GM12878 (cell line): ENCODE data around the gene ACCS.

Experiments
- CEBPB ChIP-seq, 2 experiments: fragments of 150-350 bp in 1 of 2; IDR thresholded peaks; 2 replicates each; pipeline ENCODE4 v1.6.1; 2012 to 2014; ENCODE audit warnings: low read depth in 2 of 2, low read length in 2 of 2, borderline replicate concordance in 1 of 2, inconsistent platforms in 1 of 2
- EZH2 ChIP-seq: IDR thresholded peaks from 2 replicates; pipeline ENCODE4 v1.6.1; 2012; ENCODE audit warnings: low read depth, mild to moderate bottlenecking, control low read depth, inconsistent platforms, low read length, borderline replicate concordance; ENCODE audit not compliant: control insufficient read depth
- MXI1 ChIP-seq: fragments of 150-350 bp; IDR thresholded peaks from 2 replicates; pipeline ENCODE4 v1.6.1; 2011; ENCODE audit warnings: low read depth, mild to moderate bottlenecking, inconsistent platforms, low read length, improper control_type of control experiment
- POLR2A ChIP-seq: IDR thresholded peaks from 2 replicates; pipeline ENCODE4 v1.6.1; 2011; ENCODE audit warnings: low read depth, mild to moderate bottlenecking, low read length
- TF ChIP-seq, protein P1 (sequence below), 3 experiments: IDR thresholded peaks in 2 of 3; conservative IDR thresholded peaks in 1 of 3; 2 replicates each; pipeline ENCODE4 v1.5.1; 2011; ENCODE audit warnings: low read depth in 3 of 3, low read length in 3 of 3, mild to moderate bottlenecking in 3 of 3, control low read depth in 2 of 3, moderate library complexity in 2 of 3, inconsistent platforms in 1 of 3, mixed read lengths in 1 of 3; ENCODE audit not compliant: control insufficient read depth in 2 of 3, insufficient read depth in 1 of 3; ENCODE audit errors: extremely low read depth in 1 of 3
- TF ChIP-seq, protein P2 (sequence below): IDR thresholded peaks from 2 replicates; pipeline ENCODE4 v1.6.1; 2011; ENCODE audit warnings: low read depth, mild to moderate bottlenecking, low read length, moderate library complexity, borderline replicate concordance; ENCODE audit errors: extremely low read depth

GRCh38 chr11:44130751-44131150 lies 64.7 kb downstream of the ACCS start:
- TF ChIP-seq MXI1 (no peak), EZH2 (no peak), CEBPB (IDR thresholded peaks at IDR 0.05; ENCODE audit: borderline replicate concordance in 1 of 2, low read depth in 2 of 2, low read length in 2 of 2) (no peak), POLR2A (no peak)
- TF ChIP-seq, protein P1, sequence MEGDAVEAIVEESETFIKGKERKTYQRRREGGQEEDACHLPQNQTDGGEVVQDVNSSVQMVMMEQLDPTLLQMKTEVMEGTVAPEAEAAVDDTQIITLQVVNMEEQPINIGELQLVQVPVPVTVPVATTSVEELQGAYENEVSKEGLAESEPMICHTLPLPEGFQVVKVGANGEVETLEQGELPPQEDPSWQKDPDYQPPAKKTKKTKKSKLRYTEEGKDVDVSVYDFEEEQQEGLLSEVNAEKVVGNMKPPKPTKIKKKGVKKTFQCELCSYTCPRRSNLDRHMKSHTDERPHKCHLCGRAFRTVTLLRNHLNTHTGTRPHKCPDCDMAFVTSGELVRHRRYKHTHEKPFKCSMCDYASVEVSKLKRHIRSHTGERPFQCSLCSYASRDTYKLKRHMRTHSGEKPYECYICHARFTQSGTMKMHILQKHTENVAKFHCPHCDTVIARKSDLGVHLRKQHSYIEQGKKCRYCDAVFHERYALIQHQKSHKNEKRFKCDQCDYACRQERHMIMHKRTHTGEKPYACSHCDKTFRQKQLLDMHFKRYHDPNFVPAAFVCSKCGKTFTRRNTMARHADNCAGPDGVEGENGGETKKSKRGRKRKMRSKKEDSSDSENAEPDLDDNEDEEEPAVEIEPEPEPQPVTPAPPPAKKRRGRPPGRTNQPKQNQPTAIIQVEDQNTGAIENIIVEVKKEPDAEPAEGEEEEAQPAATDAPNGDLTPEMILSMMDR (IDR thresholded peaks at IDR 0.05 in 2 of 3, conservative IDR thresholded peaks at IDR 0.05 in 1 of 3; ENCODE audit: control insufficient read depth in 2 of 3, extremely low read depth in 1 of 3, insufficient read depth in 1 of 3, low read depth in 3 of 3, low read length in 3 of 3) = no peak
- TF ChIP-seq, protein P2, sequence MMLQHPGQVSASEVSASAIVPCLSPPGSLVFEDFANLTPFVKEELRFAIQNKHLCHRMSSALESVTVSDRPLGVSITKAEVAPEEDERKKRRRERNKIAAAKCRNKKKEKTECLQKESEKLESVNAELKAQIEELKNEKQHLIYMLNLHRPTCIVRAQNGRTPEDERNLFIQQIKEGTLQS = no peak
